Tibial nerve (tissue), 4 donors: ENCODE results near the gene MYO9B. TPM values are rescaled to one million over a fixed set of nuclear protein-coding genes. Genes with fewer than 3 reads are reported as not detected.

Source experiments
- DNase-seq, 2 donors: peaks; one replicate each; pipeline ENCODE4 v3.0.0-alpha.2; 2019; ENCODE audit warnings: low spot score in 2 of 2
- H3K27ac ChIP-seq, 4 donors: fragments of 200-600 bp; sonication (generic) in 3 of 4; one replicate each; pipeline ENCODE4 v1.5.1; 2017 to 2019; ENCODE audit warnings: mild to moderate bottlenecking in 1 of 4
- H3K27me3 ChIP-seq, 2 donors: fragments of 200-600 bp; sonication (generic) in 1 of 2; one replicate each; pipeline versions ENCODE4 v1.5.1 to v1.6.0; 2017 to 2019
- H3K36me3 ChIP-seq, 3 donors: fragments of 200-600 bp; sonication (generic); one replicate each; pipeline ENCODE4 v1.5.1; 2018 to 2019
- H3K4me1 ChIP-seq, 4 donors: fragments of 200-600 bp; sonication (generic) in 3 of 4; one replicate each; pipeline ENCODE4 v1.5.1; 2017 to 2019
- H3K4me3 ChIP-seq, 4 donors: fragments of 200-600 bp; sonication (generic) in 3 of 4; one replicate each; pipeline ENCODE4 v1.5.1; 2017 to 2019; ENCODE audit warnings: mild to moderate bottlenecking in 1 of 4, moderate library complexity in 1 of 4
- H3K9me3 ChIP-seq, 4 donors: fragments of 200-600 bp; sonication (generic) in 3 of 4; one replicate each; pipeline ENCODE4 v1.5.1; 2017 to 2019
- CTCF ChIP-seq, 5 experiments: fragments of 200-600 bp in 3 of 5; fragments of 450-650 bp in 2 of 5; sonication (generic) in 3 of 5; IDR thresholded peaks; one replicate each; pipeline ENCODE4 v1.5.1; 2016 to 2019; ENCODE audit warnings: antibody characterized with exemption in 5 of 5, mild to moderate bottlenecking in 3 of 5, moderate library complexity in 2 of 5
- EP300 ChIP-seq, 2 donors: sonication (generic); formaldehyde crosslinking; IDR thresholded peaks; one replicate each; pipeline ENCODE4 v1.6.1; 2017; ENCODE audit warnings: antibody characterized with exemption in 2 of 2, mild to moderate bottlenecking in 1 of 2
- POLR2A ChIP-seq, 2 donors: fragments of 450-650 bp; IDR thresholded peaks; one replicate each; pipeline ENCODE4 v1.6.1; 2017; ENCODE audit warnings: antibody characterized with exemption in 2 of 2, mild to moderate bottlenecking in 2 of 2, moderate library complexity in 2 of 2
- WGBS, 2 donors: methylation state at CpG; one replicate each; pipeline ENCODE4 v1.1.5; 2018; 5-methylcytosine and 5-hydroxymethylcytosine counted together
- total RNA-seq, 4 donors: library from RNA; depleted of rRNA; stranded (reverse); fragments of >200 nt; gene quantifications; one replicate each; pipeline ENCODE4 v1.1.0, GENCODE V29; 2016

The MYO9B gene
- total RNA-seq, 4 donors from 2014 or later, result 61.7 to 201 (median 115) TPM

DNA sequence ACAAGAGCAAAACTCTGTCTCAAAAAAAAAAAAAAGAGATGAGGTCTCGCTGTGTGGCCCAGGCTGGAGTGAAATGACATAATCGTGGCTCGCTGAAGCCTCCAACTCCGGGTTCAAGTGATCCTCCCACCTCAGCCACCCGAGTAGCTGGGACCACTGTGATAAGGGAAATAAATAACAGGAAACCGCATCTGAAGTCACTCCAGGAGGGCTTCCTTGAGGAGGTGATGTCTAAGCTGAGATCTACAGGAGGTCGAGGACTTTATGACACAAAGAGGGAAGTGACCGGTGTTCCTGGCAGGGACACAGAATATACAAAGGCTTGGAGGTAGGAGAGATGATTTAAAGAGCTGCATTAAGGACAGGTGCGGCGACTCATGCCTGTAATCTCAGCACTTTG is 179.1 kb downstream of the MYO9B start:
- TF ChIP-seq EP300 (IDR thresholded peaks at IDR 0.05) (no peak), CTCF (IDR thresholded peaks at IDR 0.05) (no peak), POLR2A (IDR thresholded peaks at IDR 0.05) (no peak)
- Histone ChIP-seq H3K4me1 (no peaks in the 10 kb centered on the region), H3K4me3 (no peak overlapping the region), H3K9me3 (peaks cover 0 to 11% (median 0%) of the 10 kb centered on the region in 4 donors), H3K27me3 (no peaks in the 10 kb centered on the region), H3K36me3 (no peaks in the 10 kb centered on the region), H3K27ac (no peak overlapping the region)
- WGBS, 2 donors, result 83 to 86% methylated on average over 10 of the region's 10 CpGs
- DNase-seq, result no peak

GRCh38 chr19:17255150-17255621 is 179.6 kb downstream of the MYO9B start:
- 67 to 79% methylated on average over 18 of the region's 18 CpGs for WGBS, 2 donors
- no peaks in the 10 kb centered on the region for H3K27me3 ChIP-seq

GRCh38 chr19:17256130-17256529 is 180.6 kb downstream of the MYO9B start:
- no peak overlapping the region for H3K4me3 ChIP-seq
- H3K9me3 ChIP-seq, result peaks cover 0 to 16% (median 0%) of the 10 kb centered on the region in 4 donors
- WGBS, 2 donors, result 82 to 92% methylated on average over 3 of the region's 3 CpGs
- no peak for TF ChIP-seq EP300 (IDR thresholded peaks at IDR 0.05)
- no peak for TF ChIP-seq CTCF (IDR thresholded peaks at IDR 0.05)
- TF ChIP-seq POLR2A (IDR thresholded peaks at IDR 0.05), result no peak
- no peak overlapping the region for H3K27ac ChIP-seq
- H3K27me3 ChIP-seq, result no peaks in the 10 kb centered on the region
- H3K4me1 ChIP-seq, result peaks cover 0 to 2% (median 0%) of the 10 kb centered on the region in 4 donors
- no peak for DNase-seq
- H3K36me3 ChIP-seq, result no peaks in the 10 kb centered on the region

More at GRCh38 chr19:17255150-17255621, 179.6 kb downstream of the MYO9B start:
- Histone ChIP-seq H3K4me3 (no peak overlapping the region), H3K9me3 (peaks cover 0 to 16% (median 0%) of the 10 kb centered on the region in 4 donors), H3K27ac (no peak overlapping the region), H3K36me3 (no peaks in the 10 kb centered on the region), H3K4me1 (no peaks in the 10 kb centered on the region)
- no peak for TF ChIP-seq POLR2A (IDR thresholded peaks at IDR 0.05)
- DNase-seq, result no peak

- no peak for TF ChIP-seq CTCF (IDR thresholded peaks at IDR 0.05)
- TF ChIP-seq EP300 (IDR thresholded peaks at IDR 0.05), result no peak
- no peak for TF ChIP-seq POLR2A (IDR thresholded peaks at IDR 0.05)
- Histone ChIP-seq H3K27me3 (no peaks in the 10 kb centered on the region), H3K4me3 (no peak overlapping the region), H3K9me3 (peaks cover 0 to 16% (median 0%) of the 10 kb centered on the region in 4 donors), H3K4me1 (peaks cover 0 to 2% (median 0%) of the 10 kb centered on the region in 4 donors), H3K36me3 (no peaks in the 10 kb centered on the region), H3K27ac (no peak overlapping the region)
- no peak for DNase-seq
- WGBS, 2 donors, result 91 to 92% methylated on average over 9 of the region's 9 CpGs
These were observed 183.7 kb downstream of the MYO9B start for GRCh38 chr19:17259118-17259780.

DNA sequence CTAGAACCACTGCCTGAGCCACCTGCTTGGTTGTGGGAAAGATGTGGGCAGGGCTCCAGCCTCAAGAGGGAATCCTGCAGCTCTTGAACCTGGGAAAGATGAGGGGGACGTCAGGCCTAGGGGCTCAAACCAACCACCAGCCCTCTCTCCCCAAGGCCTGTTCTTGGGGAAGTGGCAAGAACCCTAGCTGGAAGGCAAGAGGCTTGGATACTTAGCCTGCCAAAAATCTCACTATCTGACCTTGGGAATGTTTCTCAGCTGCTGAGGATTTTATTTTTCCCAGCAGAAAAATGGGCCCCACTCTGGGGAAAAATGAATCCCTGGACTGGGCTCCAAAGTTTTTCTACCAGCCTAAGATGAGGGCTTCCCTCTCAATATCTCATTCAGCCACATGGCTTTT is 184.4 kb downstream of the MYO9B start:
- Histone ChIP-seq H3K9me3 (peaks cover 0 to 16% (median 0%) of the 10 kb centered on the region in 4 donors), H3K27me3 (no peaks in the 10 kb centered on the region), H3K36me3 (no peaks in the 10 kb centered on the region), H3K4me1 (peaks cover 0 to 2% (median 0%) of the 10 kb centered on the region in 4 donors), H3K4me3 (no peak overlapping the region), H3K27ac (no peak overlapping the region)
- DNase-seq, result no peak
- WGBS, 2 donors, result 67% methylated on average over 1 of the region's 1 CpG; no CpG with 5 or more reads in 1 of the 2 donors
- no peak for TF ChIP-seq EP300 (IDR thresholded peaks at IDR 0.05)
- TF ChIP-seq POLR2A (IDR thresholded peaks at IDR 0.05), result no peak
- no peak for TF ChIP-seq CTCF (IDR thresholded peaks at IDR 0.05)
